ENCODE data around the gene CD44. TPM values are rescaled to one million over a fixed set of nuclear protein-coding genes. Genes with fewer than 3 reads are reported as not detected.

The CD44 gene
- total RNA-seq, 2 experiments from 2014 or later, result 380 to 428 TPM

GRCh38 chr11:35262056-35262455, 123.1 kb downstream of the CD44 start:
- DNase-seq, result no peak
- H3K9me3 Mint-ChIP-seq, result no peaks in the 10 kb centered on the region
- H3K27me3 Mint-ChIP-seq, result no peaks in the 10 kb centered on the region
- H3K36me3 Mint-ChIP-seq, result no peaks in the 10 kb centered on the region
- no peak overlapping the region for H3K27ac Mint-ChIP-seq
- H3K4me1 Mint-ChIP-seq, result peaks cover 14% of the 10 kb centered on the region
- H3K4me3 Mint-ChIP-seq, result no peak overlapping the region

DNA sequence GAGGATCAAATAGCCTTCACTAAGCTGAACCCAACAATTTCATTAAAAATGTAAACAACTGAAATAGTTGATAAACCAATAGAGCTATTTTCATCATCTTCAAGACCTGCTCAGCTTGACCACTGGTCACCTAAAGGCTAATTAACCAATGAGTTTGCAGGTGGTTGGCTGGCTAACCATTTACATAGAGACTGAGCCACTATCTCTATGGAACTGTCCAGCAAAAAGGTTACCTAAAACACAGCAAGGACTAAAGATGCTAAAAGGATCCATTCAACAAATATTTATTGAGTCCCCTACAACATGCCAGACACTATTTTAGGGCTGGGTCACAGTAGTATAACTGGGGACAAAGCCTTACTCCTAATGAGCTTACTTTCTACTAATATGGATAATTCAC, 123.8 kb downstream of the CD44 start:
- DNase-seq, result no peak
- Mint-ChIP-seq H3K27ac (no peak overlapping the region), H3K27me3 (no peaks in the 10 kb centered on the region), H3K4me3 (no peak overlapping the region), H3K9me3 (no peaks in the 10 kb centered on the region), H3K36me3 (no peaks in the 10 kb centered on the region), H3K4me1 (peaks cover 9% of the 10 kb centered on the region)

GRCh38 chr11:35265755-35266454, 126.9 kb downstream of the CD44 start:
- Mint-ChIP-seq H3K4me1 (peaks cover 8% of the 10 kb centered on the region), H3K4me3 (no peak overlapping the region), H3K36me3 (peaks cover 2% of the 10 kb centered on the region), H3K27me3 (no peaks in the 10 kb centered on the region), H3K9me3 (peaks cover 4% of the 10 kb centered on the region), H3K27ac (no peak overlapping the region)
- no peak for DNase-seq

- H3K27me3 Mint-ChIP-seq, result no peaks in the 10 kb centered on the region
- no peak overlapping the region for H3K27ac Mint-ChIP-seq
- peaks cover 11% of the 10 kb centered on the region for H3K9me3 Mint-ChIP-seq
- no peak overlapping the region for H3K4me3 Mint-ChIP-seq
- no peak for DNase-seq
- H3K4me1 Mint-ChIP-seq, result peaks cover 17% of the 10 kb centered on the region
- peaks cover 4% of the 10 kb centered on the region for H3K36me3 Mint-ChIP-seq
Measured at GRCh38 chr11:35267504-35267903, 128.5 kb downstream of the CD44 start.

DNA sequence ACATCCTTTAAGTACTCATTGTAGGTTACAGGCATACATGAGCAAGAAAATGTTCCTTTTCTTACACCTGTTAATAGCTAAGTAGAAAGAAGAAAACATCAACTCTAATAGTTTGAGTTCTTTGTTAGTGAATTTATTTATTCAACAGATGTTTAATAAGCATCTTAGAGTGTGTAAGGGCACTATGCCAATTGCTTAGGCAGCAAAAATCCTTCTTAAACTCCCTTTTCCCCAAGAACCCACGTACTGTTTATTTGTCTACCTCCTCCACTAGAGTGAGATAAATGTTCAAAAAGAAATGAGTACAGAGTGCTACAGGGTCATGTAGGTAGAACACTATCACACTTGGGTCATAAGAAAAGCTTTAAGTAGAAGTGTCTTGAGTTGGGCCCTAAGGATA, 131.4 kb downstream of the CD44 start:
- no peak overlapping the region for H3K27ac Mint-ChIP-seq
- H3K4me1 Mint-ChIP-seq, result peaks cover 43% of the 10 kb centered on the region
- no peaks in the 10 kb centered on the region for H3K27me3 Mint-ChIP-seq
- no peak for DNase-seq
- H3K9me3 Mint-ChIP-seq, result peaks cover 11% of the 10 kb centered on the region
- H3K4me3 Mint-ChIP-seq, result no peak overlapping the region
- H3K36me3 Mint-ChIP-seq, result peaks cover 7% of the 10 kb centered on the region

GRCh38 chr11:35271031-35271430, 132.1 kb downstream of the CD44 start:
- no peaks in the 10 kb centered on the region for H3K27me3 Mint-ChIP-seq
- H3K36me3 Mint-ChIP-seq, result peaks cover 7% of the 10 kb centered on the region
- no peak overlapping the region for H3K4me3 Mint-ChIP-seq
- peaks cover 49% of the 10 kb centered on the region for H3K4me1 Mint-ChIP-seq
- DNase-seq, result no peak
- no peak overlapping the region for H3K27ac Mint-ChIP-seq
- H3K9me3 Mint-ChIP-seq, result peaks cover 11% of the 10 kb centered on the region

DNA sequence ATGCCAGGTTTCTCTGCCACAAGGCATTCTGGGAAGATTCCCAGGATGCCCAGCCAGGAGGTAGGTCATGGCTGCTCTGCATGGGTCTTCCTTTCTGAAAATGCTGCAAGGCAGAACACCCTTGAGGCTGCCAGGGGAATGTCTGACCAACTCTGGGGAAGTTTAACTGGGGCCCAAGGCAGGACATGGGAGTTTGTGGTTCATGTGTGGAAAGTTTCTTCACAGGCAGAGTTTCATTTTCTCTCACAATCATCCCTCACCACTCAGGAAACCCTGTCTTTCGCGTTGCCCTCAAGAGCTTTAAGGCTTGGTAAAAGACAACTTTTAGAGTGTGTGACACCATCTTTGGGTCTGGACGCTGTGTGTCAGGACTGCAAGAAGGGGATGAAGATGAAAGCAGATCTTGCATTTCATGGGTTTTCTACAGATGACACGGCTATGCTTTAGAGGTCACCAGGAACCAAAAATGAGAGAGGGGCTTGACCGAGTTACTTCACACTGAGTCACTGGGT, 133.5 kb downstream of the CD44 start:
- Mint-ChIP-seq H3K27me3 (no peaks in the 10 kb centered on the region), H3K9me3 (peaks cover 12% of the 10 kb centered on the region), H3K4me1 (peaks cover 51% of the 10 kb centered on the region), H3K4me3 (peak overlapping the region; percentile 20), H3K36me3 (peaks cover 7% of the 10 kb centered on the region), H3K27ac (peak overlapping the region; percentile 86)
- peak; percentile 68 for DNase-seq

GRCh38 chr11:35274909-35275785, 136.2 kb downstream of the CD44 start:
- peaks cover 48% of the 10 kb centered on the region for H3K4me1 Mint-ChIP-seq
- no peaks in the 10 kb centered on the region for H3K27me3 Mint-ChIP-seq
- H3K36me3 Mint-ChIP-seq, result peaks cover 7% of the 10 kb centered on the region
- H3K9me3 Mint-ChIP-seq, result peaks cover 12% of the 10 kb centered on the region
- H3K4me3 Mint-ChIP-seq, result no peak overlapping the region
- H3K27ac Mint-ChIP-seq, result peak overlapping the region; percentile 59
- no peak for DNase-seq

DNA sequence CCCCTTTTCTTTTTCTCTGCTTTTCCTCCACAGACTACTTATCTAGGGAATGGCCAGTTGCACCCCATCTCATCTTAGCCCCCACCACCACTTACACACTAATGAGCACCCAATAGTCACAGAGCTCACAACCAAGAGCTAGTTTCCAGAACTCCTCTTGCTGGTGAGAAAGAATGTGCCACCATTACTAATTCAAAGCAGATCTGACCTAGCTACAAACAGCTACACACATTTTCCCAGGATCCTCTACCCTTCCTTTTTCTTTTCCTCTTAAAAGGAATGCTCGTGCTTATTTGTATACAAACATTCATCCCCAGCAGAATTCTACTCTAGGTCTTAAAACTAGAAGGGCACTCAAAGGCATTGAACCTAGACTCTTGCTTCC, 136.8 kb downstream of the CD44 start:
- H3K4me3 Mint-ChIP-seq, result no peak overlapping the region
- DNase-seq, result no peak
- H3K27me3 Mint-ChIP-seq, result no peaks in the 10 kb centered on the region
- H3K36me3 Mint-ChIP-seq, result peaks cover 6% of the 10 kb centered on the region
- H3K9me3 Mint-ChIP-seq, result peaks cover 10% of the 10 kb centered on the region
- peaks cover 48% of the 10 kb centered on the region for H3K4me1 Mint-ChIP-seq
- peak overlapping the region; percentile 59 for H3K27ac Mint-ChIP-seq

DNA sequence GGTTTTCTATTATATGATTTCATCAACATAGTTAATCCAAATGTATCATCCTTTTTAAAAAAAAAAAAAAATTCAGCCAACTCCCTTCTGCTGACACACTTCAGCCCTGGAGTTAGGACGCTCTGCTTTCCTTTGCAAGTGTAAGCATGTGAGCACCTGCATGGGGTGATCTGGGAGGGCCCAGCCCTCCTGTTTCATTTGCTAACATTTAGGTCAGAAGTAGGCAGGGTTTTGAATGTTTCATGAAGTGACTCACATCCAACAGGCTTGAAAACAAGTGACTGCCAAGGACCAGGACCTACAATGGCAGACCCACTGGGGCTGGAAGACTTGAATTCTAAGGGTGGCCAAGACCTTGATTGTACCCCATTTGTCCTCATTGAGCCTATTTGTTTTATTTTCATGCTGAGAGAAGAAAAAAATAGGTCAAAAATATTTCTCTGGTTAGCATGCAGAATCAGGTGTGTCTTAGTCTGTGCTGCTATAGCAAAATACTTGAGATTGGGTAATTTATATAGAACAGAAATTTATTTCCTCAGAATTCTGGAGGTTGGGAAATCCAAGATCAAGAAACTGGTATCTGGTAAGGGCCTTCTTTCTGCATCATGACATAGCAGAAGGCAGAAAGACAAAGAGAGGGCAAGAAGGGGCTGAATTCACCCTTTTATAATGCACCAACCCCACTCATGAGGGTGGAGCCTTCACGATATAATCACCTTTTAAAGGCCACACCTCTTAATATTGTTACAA, 137.6 kb downstream of the CD44 start:
- Mint-ChIP-seq H3K36me3 (peaks cover 5% of the 10 kb centered on the region), H3K4me3 (no peak overlapping the region), H3K4me1 (peaks cover 48% of the 10 kb centered on the region), H3K27ac (peak overlapping the region; percentile 27), H3K27me3 (no peaks in the 10 kb centered on the region), H3K9me3 (peaks cover 5% of the 10 kb centered on the region)
- DNase-seq, result no peak

- Mint-ChIP-seq H3K4me1 (peaks cover 44% of the 10 kb centered on the region), H3K9me3 (peaks cover 1% of the 10 kb centered on the region), H3K27me3 (no peaks in the 10 kb centered on the region), H3K27ac (no peak overlapping the region), H3K36me3 (peaks cover 2% of the 10 kb centered on the region), H3K4me3 (no peak overlapping the region)
- DNase-seq, result no peak
Measured at GRCh38 chr11:35277827-35278226, 138.9 kb downstream of the CD44 start.

GRCh38 chr11:35280727-35281126, 141.8 kb downstream of the CD44 start:
- Mint-ChIP-seq H3K4me3 (no peak overlapping the region), H3K27me3 (no peaks in the 10 kb centered on the region), H3K36me3 (no peaks in the 10 kb centered on the region), H3K9me3 (peaks cover 1% of the 10 kb centered on the region), H3K4me1 (peaks cover 26% of the 10 kb centered on the region), H3K27ac (no peak overlapping the region)
- no peak for DNase-seq

- no peak overlapping the region for H3K27ac Mint-ChIP-seq
Measured at GRCh38 chr11:35281169-35281688, 142.3 kb downstream of the CD44 start.

More at GRCh38 chr11:35281169-35281688, 142.3 kb downstream of the CD44 start:
- Mint-ChIP-seq H3K27me3 (no peaks in the 10 kb centered on the region), H3K4me3 (no peak overlapping the region), H3K9me3 (peaks cover 1% of the 10 kb centered on the region), H3K36me3 (no peaks in the 10 kb centered on the region), H3K4me1 (peaks cover 21% of the 10 kb centered on the region)
- DNase-seq, result no peak
